Measurements from ENCODE around the gene SLC12A7. TPM values are rescaled to one million over a fixed set of nuclear protein-coding genes. Genes with fewer than 3 reads are reported as not detected.
"Not testable (repeated sequence)": the region's sequence is repeated elsewhere in the genome, so short reads cannot be mapped to it uniquely, and the experiment has no call there.

The SLC12A7 gene
- total and polyA plus RNA-seq, 12 donors, result 36.3 to 208 (median 143) TPM

- H3K27me3 ChIP-seq, result peaks cover 9 to 34% (median 30%) of the 10 kb centered on the region in 7 donors
- no peaks in the 10 kb centered on the region for H3K36me3 ChIP-seq
- ATAC-seq (no peak), DNase-seq (no peak)
- TF ChIP-seq, protein P1, sequence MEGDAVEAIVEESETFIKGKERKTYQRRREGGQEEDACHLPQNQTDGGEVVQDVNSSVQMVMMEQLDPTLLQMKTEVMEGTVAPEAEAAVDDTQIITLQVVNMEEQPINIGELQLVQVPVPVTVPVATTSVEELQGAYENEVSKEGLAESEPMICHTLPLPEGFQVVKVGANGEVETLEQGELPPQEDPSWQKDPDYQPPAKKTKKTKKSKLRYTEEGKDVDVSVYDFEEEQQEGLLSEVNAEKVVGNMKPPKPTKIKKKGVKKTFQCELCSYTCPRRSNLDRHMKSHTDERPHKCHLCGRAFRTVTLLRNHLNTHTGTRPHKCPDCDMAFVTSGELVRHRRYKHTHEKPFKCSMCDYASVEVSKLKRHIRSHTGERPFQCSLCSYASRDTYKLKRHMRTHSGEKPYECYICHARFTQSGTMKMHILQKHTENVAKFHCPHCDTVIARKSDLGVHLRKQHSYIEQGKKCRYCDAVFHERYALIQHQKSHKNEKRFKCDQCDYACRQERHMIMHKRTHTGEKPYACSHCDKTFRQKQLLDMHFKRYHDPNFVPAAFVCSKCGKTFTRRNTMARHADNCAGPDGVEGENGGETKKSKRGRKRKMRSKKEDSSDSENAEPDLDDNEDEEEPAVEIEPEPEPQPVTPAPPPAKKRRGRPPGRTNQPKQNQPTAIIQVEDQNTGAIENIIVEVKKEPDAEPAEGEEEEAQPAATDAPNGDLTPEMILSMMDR (IDR thresholded peaks at IDR 0.05), result no peak
- peaks cover 0 to 16% (median 7%) of the 10 kb centered on the region in 9 donors for H3K4me1 ChIP-seq
- H3K4me3 ChIP-seq, result no peak overlapping the region
- H3K27ac ChIP-seq, result no peak overlapping the region
- WGBS, 2 donors, result 82 to 86% methylated on average over 11 of the region's 11 CpGs
- intact Hi-C loops (cut with DNase I), result loop anchor here in 1 of 10 donors (10.0 kb wide), 1 partner anchor 225 kb away; no protein-coding TSS in a partner anchor
- H3K9me3 ChIP-seq, result peaks cover 0 to 4% (median 0%) of the 10 kb centered on the region in 11 donors
These were observed 47.4 kb upstream of the SLC12A7 start for GRCh38 chr5:1159341-1159675.

GRCh38 chr5:1158647-1159340, 46.9 kb upstream of the SLC12A7 start:
- no peaks in the 10 kb centered on the region for H3K36me3 ChIP-seq
- H3K27me3 ChIP-seq, result peaks cover 9 to 34% (median 33%) of the 10 kb centered on the region in 7 donors
- DNase-seq (peak in 1 of 2 donors; percentile 5), ATAC-seq (no peak)
- peaks cover 0 to 16% (median 7%) of the 10 kb centered on the region in 9 donors for H3K4me1 ChIP-seq
- peaks cover 0 to 4% (median 0%) of the 10 kb centered on the region in 11 donors for H3K9me3 ChIP-seq
- H3K4me3 ChIP-seq, result no peak overlapping the region
- intact Hi-C loops (cut with DNase I), result loop anchor here in 1 of 10 donors (10.0 kb wide), 1 partner anchor 224 kb away; no protein-coding TSS in a partner anchor
- WGBS, 2 donors, result 77 to 79% methylated on average over 20 of the region's 20 CpGs
- H3K27ac ChIP-seq, result no peak overlapping the region
- TF ChIP-seq, protein P1 (IDR thresholded peaks at IDR 0.05), result no peak

DNA sequence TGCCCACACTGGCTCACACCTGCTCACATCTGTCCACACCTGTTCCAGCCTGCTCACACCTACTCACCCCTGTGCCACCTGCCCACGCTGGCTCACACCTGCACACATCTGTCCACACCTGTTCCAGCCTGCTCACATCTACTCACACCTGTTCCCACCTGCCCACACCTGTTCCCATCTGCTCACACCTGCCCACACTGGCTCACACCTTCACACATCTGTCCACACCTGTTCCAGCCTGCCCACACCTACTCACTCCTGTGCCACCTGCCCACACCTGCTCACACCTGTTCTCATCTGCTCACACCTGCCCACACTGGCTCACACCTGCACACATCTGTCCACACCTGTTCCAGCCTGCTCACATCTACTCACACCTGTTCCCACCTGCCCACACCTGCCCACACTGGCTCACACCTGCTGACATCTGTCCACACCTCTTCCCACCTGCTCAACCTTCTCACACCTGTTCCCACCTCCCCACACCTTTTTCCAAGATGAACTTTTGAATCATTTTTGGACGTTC, 45.7 kb upstream of the SLC12A7 start:
- H3K4me3 ChIP-seq, H3K9me3 ChIP-seq, H3K27ac ChIP-seq, H3K36me3 ChIP-seq, ATAC-seq: not testable (repeated sequence)
- intact Hi-C loops (cut with DNase I), result loop anchor here in 2 of 10 donors (1.0 to 10.0 kb wide), 2 partner anchors 42 to 223 kb away; no protein-coding TSS in a partner anchor
- peak in 1 of 2 donors; percentile 2 for DNase-seq
- Histone ChIP-seq H3K27me3 (peaks cover 9 to 42% (median 33%) of the 10 kb centered on the region in 7 donors), H3K4me1 (peaks cover 0 to 16% (median 7%) of the 10 kb centered on the region in 9 donors)
- 79 to 89% methylated on average over 2 of the region's 2 CpGs for WGBS, 2 donors

- TF ChIP-seq, protein P1 (IDR thresholded peaks at IDR 0.05), result no peak
- Histone ChIP-seq H3K36me3 (no peaks in the 10 kb centered on the region), H3K27me3 (peaks cover 9 to 47% (median 33%) of the 10 kb centered on the region in 7 donors), H3K4me3 (no peak overlapping the region), H3K9me3 (peaks cover 0 to 4% (median 0%) of the 10 kb centered on the region in 11 donors), H3K4me1 (peaks cover 0 to 12% (median 7%) of the 10 kb centered on the region in 9 donors), H3K27ac (no peak overlapping the region)
- 91 to 93% methylated on average over 11 of the region's 11 CpGs for WGBS, 2 donors
- DNase-seq, result no peak
- no peak for ATAC-seq
- intact Hi-C loops (cut with DNase I), result loop anchor here in 2 of 10 donors (1.0 to 10.0 kb wide), 2 partner anchors 42 to 222 kb away; no protein-coding TSS in a partner anchor
These were observed 45.0 kb upstream of the SLC12A7 start for GRCh38 chr5:1156754-1157460.
